Endothelial cell of umbilical vein (primary cell): ENCODE results near the gene HOXD4.

Experiments
- CTCF ChIP-seq, 2 donors: IDR thresholded peaks; 1 replicate in 1 of 2; 2 replicates in 1 of 2; pipeline ENCODE4 v1.5.1; 2011; ENCODE audit warnings: low read length in 2 of 2, mild to moderate bottlenecking in 2 of 2, moderate library complexity in 2 of 2, control low read depth in 1 of 2, inconsistent platforms in 1 of 2, low read depth in 1 of 2; ENCODE audit not compliant: insufficient read depth in 1 of 2; ENCODE audit errors: extremely low read depth in 1 of 2
- EZH2 ChIP-seq: IDR thresholded peaks from 2 replicates; pipeline ENCODE4 v1.6.1; 2012; ENCODE audit warnings: borderline replicate concordance, low read depth, mild to moderate bottlenecking, moderate library complexity, low read length, inconsistent platforms; ENCODE audit not compliant: severe bottlenecking
- MAX ChIP-seq: IDR thresholded peaks from 2 replicates; pipeline ENCODE4 v1.6.1; 2011; ENCODE audit not compliant: insufficient read depth, insufficient read length
- MYC ChIP-seq: IDR thresholded peaks from one replicate; pipeline ENCODE4 v1.6.1; 2011; ENCODE audit warnings: mild to moderate bottlenecking, low read depth, low read length

DNA sequence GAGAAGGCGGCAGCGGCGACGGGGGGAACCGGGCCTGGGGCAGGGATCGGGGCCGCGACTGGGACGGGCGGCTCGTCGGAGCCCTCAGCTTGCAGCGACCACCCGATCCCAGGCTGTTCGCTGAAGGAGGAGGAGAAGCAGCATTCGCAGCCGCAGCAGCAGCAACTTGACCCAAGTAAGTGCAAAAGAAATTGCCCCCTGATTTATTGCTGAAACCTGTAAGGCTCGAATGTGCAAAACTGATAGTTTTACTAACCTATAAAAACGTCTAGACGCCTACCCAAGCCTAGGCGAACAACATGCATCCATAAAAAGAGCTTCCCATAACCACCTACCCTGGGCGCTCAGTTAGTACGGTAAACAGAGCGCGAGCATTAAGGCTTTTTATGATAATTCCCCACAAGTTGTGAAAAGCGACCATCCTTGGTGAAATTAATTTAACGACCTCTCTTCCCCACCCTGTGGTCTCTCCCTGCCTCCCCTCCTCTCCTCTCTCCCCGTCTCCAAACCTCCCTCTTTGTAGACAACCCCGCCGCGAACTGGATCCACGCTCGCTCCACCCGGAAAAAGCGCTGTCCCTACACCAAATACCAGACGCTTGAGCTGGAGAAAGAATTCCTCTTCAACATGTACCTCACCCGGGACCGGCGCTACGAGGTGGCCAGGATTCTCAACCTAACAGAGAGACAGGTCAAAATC lies 27.8 kb upstream of the HOXD4 start:
- TF ChIP-seq MYC (no peak), MAX (no peak), CTCF (IDR thresholded peaks at IDR 0.05; ENCODE audit: extremely low read depth in 1 of 2, insufficient read depth in 1 of 2, low read depth in 1 of 2, low read length in 2 of 2) (no peak), EZH2 (no peak)
